Skeletal muscle tissue (tissue), 4 donors: ENCODE measurements around the gene UBAC2. TPM values are rescaled to one million over a fixed set of nuclear protein-coding genes. Genes with fewer than 3 reads are reported as not detected.

ENCODE experiments used
- H3K27ac ChIP-seq: one replicate; pipeline ENCODE4 v1.7.0; 2013; ENCODE audit warnings: mild to moderate bottlenecking, low read depth, low read length, inconsistent platforms
- H3K27me3 ChIP-seq, 3 donors: one replicate each; pipeline ENCODE4 v1.7.0; 2013; ENCODE audit warnings: low read length in 3 of 3; ENCODE audit not compliant: control insufficient read depth in 3 of 3, insufficient read depth in 3 of 3
- H3K36me3 ChIP-seq, 3 donors: one replicate each; pipeline ENCODE4 v1.7.0; 2013; ENCODE audit warnings: low read length in 3 of 3; ENCODE audit not compliant: control insufficient read depth in 3 of 3, insufficient read depth in 3 of 3
- H3K4me1 ChIP-seq, 3 donors: one replicate each; pipeline ENCODE4 v1.7.0; 2013; ENCODE audit warnings: low read length in 3 of 3, mild to moderate bottlenecking in 3 of 3; ENCODE audit not compliant: control insufficient read depth in 3 of 3, insufficient read depth in 3 of 3
- H3K4me3 ChIP-seq, 3 donors: one replicate each; pipeline ENCODE4 v1.7.0; 2013; ENCODE audit warnings: low read length in 3 of 3
- H3K9ac ChIP-seq, 3 donors: one replicate each; pipeline ENCODE4 v1.7.0; 2013; ENCODE audit warnings: low read length in 3 of 3, mild to moderate bottlenecking in 3 of 3, moderate library complexity in 2 of 3, low read depth in 1 of 3
- H3K9me3 ChIP-seq, 3 donors: one replicate each; pipeline ENCODE4 v1.7.0; 2013; ENCODE audit warnings: low read length in 3 of 3; ENCODE audit not compliant: control insufficient read depth in 3 of 3
- total RNA-seq: library from RNA; depleted of rRNA; stranded (reverse); fragments of >200 nt; gene quantifications from one replicate; pipeline ENCODE4 v1.2.3, GENCODE V29; 2014
- donor health status: Osteomylitis.

The UBAC2 gene
- total RNA-seq, 1 donor from 2014 or later, result 100 TPM

DNA sequence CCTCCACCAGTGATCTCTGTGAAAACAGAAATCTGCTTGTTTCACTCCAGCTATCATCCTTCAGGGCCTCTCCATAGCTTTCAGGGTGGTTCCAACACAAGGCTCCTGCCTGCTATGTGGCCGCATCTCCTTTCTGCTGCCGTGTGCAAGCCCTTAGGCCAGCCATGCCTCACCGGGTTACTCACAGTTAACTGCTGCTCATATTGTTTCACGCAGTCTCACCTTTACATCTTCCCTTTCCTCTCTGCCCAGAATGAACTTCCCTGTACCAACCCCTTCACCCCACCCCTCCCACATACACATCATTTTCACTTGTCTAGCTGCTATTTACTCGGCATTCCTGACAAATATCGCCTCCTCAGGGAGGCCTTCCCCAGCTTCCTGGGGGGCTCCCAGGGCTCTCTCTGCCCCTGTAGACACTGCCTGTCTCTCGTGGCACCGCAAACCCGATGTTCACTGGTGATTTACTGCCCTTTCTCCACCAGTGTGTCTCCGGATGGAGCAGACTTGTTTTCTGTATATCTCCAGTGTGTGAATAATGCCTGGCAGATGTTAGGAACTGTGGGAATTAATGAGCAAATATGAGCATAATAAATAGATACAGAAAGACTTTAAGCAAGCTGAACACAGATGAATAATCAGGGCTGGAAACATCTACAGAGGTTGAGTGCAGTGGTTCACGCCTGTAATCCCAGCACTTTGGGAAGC lies 145.8 kb downstream of the UBAC2 start:
- Histone ChIP-seq H3K9ac (no peak overlapping the region), H3K9me3 (no peaks in the 10 kb centered on the region), H3K4me3 (no peak overlapping the region), H3K36me3 (peaks cover 34 to 49% (median 41%) of the 10 kb centered on the region in 3 donors), H3K27me3 (no peaks in the 10 kb centered on the region), H3K27ac (no peak overlapping the region), H3K4me1 (peaks cover 0 to 11% (median 5%) of the 10 kb centered on the region in 3 donors)

DNA sequence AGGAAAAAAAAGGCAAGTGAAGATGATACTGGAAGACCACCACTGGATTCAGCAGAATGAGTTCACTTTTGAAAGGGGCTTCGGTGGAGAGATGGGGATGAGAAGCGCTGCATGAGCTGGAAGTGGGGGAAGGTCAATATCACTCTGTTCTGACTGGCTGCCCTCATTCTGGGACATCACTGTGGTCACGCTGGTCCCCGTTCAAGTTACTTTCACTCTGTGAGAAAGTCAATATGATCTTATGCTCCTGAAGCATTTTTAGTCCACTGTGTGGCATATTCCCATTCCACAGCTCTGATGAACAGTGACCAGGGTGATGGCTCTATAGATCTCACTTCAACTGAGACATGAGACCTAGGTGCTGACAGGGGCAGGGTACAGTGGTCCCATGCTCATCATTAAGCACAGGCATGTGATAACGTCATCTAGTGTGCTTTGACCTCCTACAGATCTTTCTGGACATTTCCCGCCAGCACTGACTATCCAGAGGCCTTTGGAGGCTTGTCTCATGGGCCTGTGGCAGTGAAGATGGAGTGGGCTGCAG lies 146.8 kb downstream of the UBAC2 start:
- Histone ChIP-seq H3K4me3 (no peak overlapping the region), H3K27me3 (no peaks in the 10 kb centered on the region), H3K27ac (no peak overlapping the region), H3K4me1 (peaks cover 0 to 11% (median 5%) of the 10 kb centered on the region in 3 donors), H3K9me3 (no peaks in the 10 kb centered on the region), H3K36me3 (peaks cover 28 to 44% (median 34%) of the 10 kb centered on the region in 3 donors), H3K9ac (no peak overlapping the region)

DNA sequence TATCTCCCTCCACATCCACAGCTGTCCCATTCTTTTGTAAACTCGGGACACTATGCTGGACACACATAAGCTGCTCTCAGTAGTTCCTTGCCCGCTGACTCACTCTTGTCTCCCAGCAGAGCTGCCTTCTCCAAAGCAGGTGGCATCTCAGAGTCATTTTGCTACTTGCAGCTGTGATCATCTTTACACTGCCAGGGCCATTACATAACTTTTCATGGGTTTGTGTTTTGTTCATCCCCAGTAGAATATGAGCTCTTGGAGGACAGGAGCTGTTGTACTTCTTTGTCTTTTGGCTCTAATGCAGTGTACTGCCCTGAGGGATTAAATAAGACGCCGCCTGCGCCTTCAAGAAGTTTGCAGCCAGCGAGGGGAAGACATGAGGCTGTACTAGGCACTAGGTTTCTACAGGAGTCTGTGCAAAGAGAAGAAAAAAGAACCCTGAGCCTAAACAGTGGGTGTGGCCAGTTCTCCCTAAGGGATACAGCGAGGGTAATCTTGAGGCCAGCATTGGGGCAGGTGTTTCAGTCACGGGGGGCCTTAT lies 147.3 kb downstream of the UBAC2 start:
- no peak overlapping the region for H3K9ac ChIP-seq
- H3K36me3 ChIP-seq, result peaks cover 23 to 43% (median 29%) of the 10 kb centered on the region in 3 donors
- no peak overlapping the region for H3K27ac ChIP-seq
- no peaks in the 10 kb centered on the region for H3K27me3 ChIP-seq
- no peak overlapping the region for H3K4me3 ChIP-seq
- H3K4me1 ChIP-seq, result peaks cover 0 to 11% (median 5%) of the 10 kb centered on the region in 3 donors
- no peaks in the 10 kb centered on the region for H3K9me3 ChIP-seq

DNA sequence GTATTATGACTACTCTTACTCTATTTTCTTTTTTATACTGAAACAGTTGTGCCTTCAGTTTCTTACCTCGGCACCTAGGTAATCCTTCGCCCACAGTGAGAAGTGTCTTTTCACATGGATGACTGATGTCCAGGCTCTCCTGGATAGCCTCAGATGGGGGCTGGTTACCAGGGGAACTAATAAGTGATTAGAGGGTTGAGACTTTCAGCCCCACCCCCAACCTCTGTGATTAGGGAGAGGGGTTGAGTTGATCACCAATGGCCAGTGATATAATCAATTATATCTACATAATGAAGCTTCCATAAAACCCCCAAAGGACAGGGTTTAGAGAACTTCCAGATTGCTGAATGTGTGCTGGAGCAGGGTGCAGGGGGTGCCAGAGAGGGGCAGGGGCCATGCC lies 149.5 kb downstream of the UBAC2 start:
- no peaks in the 10 kb centered on the region for H3K9me3 ChIP-seq
- no peak overlapping the region for H3K27ac ChIP-seq
- H3K27me3 ChIP-seq, result no peaks in the 10 kb centered on the region
- H3K9ac ChIP-seq, result no peak overlapping the region
- H3K4me3 ChIP-seq, result no peak overlapping the region
- peaks cover 0 to 11% (median 6%) of the 10 kb centered on the region in 3 donors for H3K4me1 ChIP-seq
- peaks cover 14 to 26% (median 17%) of the 10 kb centered on the region in 3 donors for H3K36me3 ChIP-seq

DNA sequence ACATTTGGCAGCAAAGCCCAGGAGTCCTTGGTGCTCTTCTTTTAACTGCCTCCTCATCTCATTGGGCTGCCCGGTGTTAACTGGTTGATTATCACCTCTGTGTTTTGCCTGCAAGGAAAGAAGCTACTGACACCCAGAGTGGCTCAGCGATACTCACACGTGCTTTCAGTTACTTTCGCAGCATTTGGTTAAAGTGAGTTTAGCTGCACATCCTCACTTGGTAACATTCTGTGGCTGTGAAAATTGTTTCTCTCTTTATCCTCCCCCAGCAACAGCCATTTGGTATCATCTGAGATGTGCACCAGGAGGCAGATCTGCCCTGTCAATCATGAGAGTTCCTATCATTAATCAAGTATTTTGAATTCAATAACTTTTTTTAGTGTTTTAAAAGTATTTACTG lies 151.1 kb downstream of the UBAC2 start:
- H3K9me3 ChIP-seq, result no peaks in the 10 kb centered on the region
- no peak overlapping the region for H3K9ac ChIP-seq
- peaks cover 7 to 16% (median 12%) of the 10 kb centered on the region in 3 donors for H3K4me1 ChIP-seq
- no peak overlapping the region for H3K27ac ChIP-seq
- H3K36me3 ChIP-seq, result peaks cover 18 to 27% (median 21%) of the 10 kb centered on the region in 3 donors
- no peaks in the 10 kb centered on the region for H3K27me3 ChIP-seq
- no peak overlapping the region for H3K4me3 ChIP-seq

DNA sequence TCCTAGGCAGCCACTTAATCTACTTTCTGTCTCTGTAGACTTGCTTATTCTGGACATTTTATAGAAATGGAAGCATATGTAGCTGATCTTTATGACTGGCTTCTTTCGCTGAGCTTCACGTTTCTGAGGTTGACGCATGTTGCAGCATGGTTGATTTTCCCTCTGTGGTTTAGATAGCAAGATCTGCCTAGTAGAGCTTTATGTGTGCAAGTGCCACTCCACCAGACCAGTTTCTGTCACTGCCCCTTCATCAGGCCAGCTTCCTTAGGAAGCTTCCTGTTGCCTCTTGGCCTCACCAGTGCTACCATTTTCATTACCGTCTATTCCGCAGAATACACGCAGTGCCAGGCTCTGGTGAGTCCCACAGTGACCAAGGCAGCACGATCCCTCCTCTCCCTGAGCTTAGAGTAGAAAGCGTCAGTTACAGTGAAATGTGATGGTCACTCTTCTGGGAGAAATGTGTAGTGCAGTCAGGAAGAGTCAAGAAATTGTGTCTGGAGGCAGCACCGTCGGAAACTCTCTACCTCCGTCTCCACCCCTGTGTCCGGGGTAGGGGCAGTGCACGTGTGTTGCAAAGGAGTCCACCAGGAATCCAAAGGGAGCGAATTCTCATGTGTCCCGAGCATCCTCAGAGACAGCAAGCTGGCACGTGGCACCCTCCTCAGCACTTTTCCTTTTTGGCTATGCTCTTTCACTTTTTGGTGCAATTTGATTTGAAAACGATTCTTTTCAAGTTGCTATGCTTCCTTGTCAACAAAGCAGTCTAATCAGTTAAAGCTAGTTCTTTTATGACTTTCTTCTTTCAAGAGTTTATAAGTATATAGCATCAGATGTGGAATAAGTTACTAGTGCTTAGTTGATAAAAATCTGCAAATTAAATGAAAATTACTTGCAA lies 151.9 kb downstream of the UBAC2 start:
- Histone ChIP-seq H3K4me1 (peaks cover 9 to 12% (median 11%) of the 10 kb centered on the region in 3 donors), H3K27me3 (no peaks in the 10 kb centered on the region), H3K36me3 (peaks cover 13 to 33% (median 29%) of the 10 kb centered on the region in 3 donors), H3K9me3 (no peaks in the 10 kb centered on the region), H3K4me3 (no peak overlapping the region), H3K27ac (no peak overlapping the region), H3K9ac (no peak overlapping the region)

DNA sequence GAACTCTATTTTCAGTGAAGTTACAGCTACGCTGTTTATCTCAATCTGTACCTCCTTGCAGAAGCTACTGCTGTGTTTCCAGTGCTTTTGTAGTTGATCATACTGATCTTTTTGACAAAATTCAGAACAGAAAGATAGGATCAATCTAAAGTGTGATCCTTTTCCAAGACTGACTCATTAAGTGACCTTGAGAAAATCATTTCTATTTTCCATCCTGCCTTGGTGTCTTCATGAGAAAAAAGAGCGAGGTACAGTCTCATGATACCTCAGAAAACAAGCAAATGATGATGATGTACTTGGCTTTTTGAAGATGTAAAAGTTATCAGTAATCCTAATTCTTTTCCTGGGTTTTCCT lies 152.6 kb downstream of the UBAC2 start:
- H3K4me1 ChIP-seq, result peaks cover 5 to 12% (median 7%) of the 10 kb centered on the region in 3 donors
- H3K9me3 ChIP-seq, result no peaks in the 10 kb centered on the region
- H3K36me3 ChIP-seq, result peaks cover 10 to 34% (median 33%) of the 10 kb centered on the region in 3 donors
- H3K27me3 ChIP-seq, result no peaks in the 10 kb centered on the region
- no peak overlapping the region for H3K4me3 ChIP-seq
- H3K9ac ChIP-seq, result no peak overlapping the region
- no peak overlapping the region for H3K27ac ChIP-seq

DNA sequence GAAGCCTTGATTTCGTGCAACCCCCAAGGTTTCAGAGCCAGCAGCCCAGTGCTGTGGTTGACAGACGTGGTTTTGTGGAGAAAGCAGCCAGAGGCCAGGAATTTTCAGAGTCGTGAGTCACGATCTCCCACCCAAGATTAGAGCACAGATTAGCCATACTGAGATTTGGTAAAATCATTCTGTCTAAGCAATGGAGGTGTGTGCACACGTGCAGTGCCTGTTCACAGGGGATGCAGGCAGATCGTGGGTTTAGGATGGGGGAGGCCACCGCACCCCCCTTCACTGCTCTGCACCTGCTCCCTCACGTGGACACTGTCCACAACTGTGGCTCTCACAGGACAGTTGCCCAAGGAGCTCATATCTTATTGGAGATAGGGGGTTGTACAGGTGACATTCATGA lies 153.2 kb downstream of the UBAC2 start:
- no peak overlapping the region for H3K27ac ChIP-seq
- no peaks in the 10 kb centered on the region for H3K9me3 ChIP-seq
- peaks cover 5 to 12% (median 7%) of the 10 kb centered on the region in 3 donors for H3K4me1 ChIP-seq
- no peak overlapping the region for H3K9ac ChIP-seq
- peaks cover 10 to 35% (median 31%) of the 10 kb centered on the region in 3 donors for H3K36me3 ChIP-seq
- H3K27me3 ChIP-seq, result no peaks in the 10 kb centered on the region
- no peak overlapping the region for H3K4me3 ChIP-seq

DNA sequence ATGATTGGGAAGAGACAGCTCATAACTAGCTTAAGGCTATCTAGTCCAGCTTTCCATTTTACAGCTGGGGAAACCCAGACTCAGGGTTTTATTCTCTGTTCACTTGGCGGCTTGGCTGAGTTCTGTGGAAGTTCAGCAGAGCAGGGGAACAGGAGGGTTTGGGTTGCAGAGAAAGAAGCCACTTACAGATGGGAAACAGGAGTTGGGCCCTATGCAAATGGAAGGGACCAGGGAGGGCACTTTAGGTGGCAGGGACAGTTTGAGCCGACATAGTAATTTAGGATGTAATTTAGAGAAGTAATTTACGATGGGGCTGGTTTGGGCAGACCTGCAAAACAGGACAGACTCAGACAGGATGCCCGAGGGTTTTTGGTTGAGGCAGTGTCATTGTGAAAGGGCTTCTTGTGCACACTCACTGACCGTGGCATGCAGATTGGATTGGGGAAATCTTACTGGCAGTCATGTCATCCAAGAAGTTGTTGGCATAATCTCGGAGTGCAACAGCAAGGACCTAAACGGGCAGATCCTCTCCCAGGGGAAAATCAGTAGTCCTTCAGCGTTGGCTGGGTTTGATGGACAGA lies 153.8 kb downstream of the UBAC2 start:
- Histone ChIP-seq H3K4me3 (no peak overlapping the region), H3K9ac (no peak overlapping the region), H3K9me3 (no peaks in the 10 kb centered on the region), H3K27me3 (no peaks in the 10 kb centered on the region), H3K4me1 (peaks cover 5 to 12% (median 7%) of the 10 kb centered on the region in 3 donors), H3K27ac (no peak overlapping the region), H3K36me3 (peaks cover 10 to 36% (median 30%) of the 10 kb centered on the region in 3 donors)
